A673 (cell line): Measurements from ENCODE around the gene CTNNA2. TPM values are rescaled to one million over a fixed set of nuclear protein-coding genes. Genes with fewer than 3 reads are reported as not detected.

Experiments
- BruUV-seq: library from RNA; stranded (reverse); fragments of 400-500 nt; replicated peaks from 2 replicates; lab custom pipeline; 2021; lab: Mats Ljungman, UMichigan
- CTCF ChIA-PET: fragments of 300-600 bp; sonication (Branson Sonifier 250); formaldehyde crosslinking; loops from one replicate; lab custom pipeline; 2022; ENCODE audit warnings: antibody characterized with exemption; lab: Charles Lee
- POLR2A ChIA-PET: fragments of 300-600 bp; sonication (Branson Sonifier 250); formaldehyde crosslinking; loops from one replicate; lab custom pipeline; 2022; ENCODE audit warnings: antibody characterized with exemption; ENCODE audit not compliant: low non-redundant PET; lab: Charles Lee
- DNase-seq: peaks from one replicate; pipeline ENCODE4 v3.0.0-alpha.2; 2015; ENCODE audit warnings: low spot score
- H3K27ac ChIP-seq: fragments of 200-600 bp; sonication (generic); 2 replicates; pipeline ENCODE4 v1.5.1; 2016; ENCODE audit warnings: mixed run types, low read depth, mild to moderate bottlenecking, mixed read lengths, antibody characterized with exemption, low read length; ENCODE audit not compliant: poor library complexity, severe bottlenecking
- H3K27me3 ChIP-seq: fragments of 200-600 bp; sonication (generic); replicated peaks from 2 replicates; pipeline ENCODE4 v1.6.1; 2017; ENCODE audit warnings: mixed run types, low read depth, mild to moderate bottlenecking, mixed read lengths, antibody characterized with exemption, low read length; ENCODE audit not compliant: insufficient read depth, poor library complexity
- H3K36me3 ChIP-seq: fragments of 200-600 bp; sonication (generic); 2 replicates; pipeline ENCODE4 v1.6.1; 2016; ENCODE audit warnings: mixed run types, mild to moderate bottlenecking, mixed read lengths, antibody characterized with exemption, low read length; ENCODE audit not compliant: insufficient read depth, poor library complexity, severe bottlenecking
- H3K4me1 ChIP-seq: fragments of 200-600 bp; sonication (generic); 2 replicates; pipeline ENCODE4 v1.6.1; 2017; ENCODE audit warnings: mixed run types, mild to moderate bottlenecking, mixed read lengths, antibody characterized with exemption, low read length; ENCODE audit not compliant: insufficient read depth, poor library complexity, severe bottlenecking
- H3K4me3 ChIP-seq: fragments of 200-600 bp; sonication (generic); 2 replicates; pipeline ENCODE4 v1.5.1; 2016; ENCODE audit warnings: low read depth, mixed run types, mild to moderate bottlenecking, mixed read lengths, low read length; ENCODE audit not compliant: poor library complexity, severe bottlenecking
- H3K9me3 ChIP-seq: fragments of 200-600 bp; sonication (generic); 2 replicates; pipeline ENCODE4 v1.6.1; 2016; ENCODE audit warnings: mixed run types, low read depth, mild to moderate bottlenecking, mixed read lengths, antibody characterized with exemption, low read length; ENCODE audit not compliant: poor library complexity, severe bottlenecking
- CTCF ChIP-seq: fragments of 300-800, 200-600 bp; sonication (generic); conservative IDR thresholded peaks from 2 replicates; pipeline ENCODE4 v1.5.1; 2017; ENCODE audit warnings: low read depth, mild to moderate bottlenecking, antibody characterized with exemption, low read length, moderate library complexity, mixed read lengths
- EZH2 ChIP-seq: fragments of 200-600 bp; sonication (generic); IDR thresholded peaks from 2 replicates; pipeline ENCODE4 v1.6.1; 2017; ENCODE audit warnings: borderline replicate concordance, low read depth, mild to moderate bottlenecking, mixed read lengths, antibody characterized with exemption, low read length; ENCODE audit not compliant: poor library complexity, severe bottlenecking
- intact Hi-C: fragments of 100-400 bp; cut with micrococcal nuclease; formaldehyde crosslinking; loops from one replicate; pipeline ENCODE4 v1.10.0; 2022; ENCODE audit not compliant: unreplicated experiment
- total RNA-seq: library from RNA; stranded (reverse); gene quantifications from 2 replicates; pipeline ENCODE4 v1.2.3, GENCODE V29; 2021

CTNNA2 gene
- total RNA-seq, 1 experiment from 2014 or later: not detected

DNA sequence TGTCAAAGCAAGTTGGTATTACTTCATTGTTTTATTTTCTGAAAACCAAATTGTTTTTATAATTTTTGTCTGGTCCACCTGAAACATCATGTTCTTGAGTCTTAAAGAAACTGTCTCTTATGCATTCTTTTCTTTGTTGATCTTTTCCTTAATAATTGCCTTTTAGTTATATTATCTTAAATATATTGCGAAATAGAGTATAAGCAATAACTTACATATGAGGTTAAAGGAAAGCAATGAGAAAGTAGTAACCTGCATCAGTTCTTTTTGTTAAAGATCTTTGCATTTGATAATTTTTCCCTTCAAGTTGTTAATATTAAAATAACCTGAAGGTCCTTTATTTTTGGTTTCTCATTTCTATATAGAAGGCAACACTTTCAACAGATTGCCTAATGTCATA is 315.0 kb downstream of the CTNNA2 start:
- intact Hi-C loops: no loop called here
- ChIA-PET CTCF (no interaction called here), POLR2A (no interaction called here)
- H3K27ac ChIP-seq: no peak overlapping the region
- H3K27me3 ChIP-seq: peaks cover 16% of the 10 kb centered on the region
- H3K4me3 ChIP-seq: no peak overlapping the region
- BruUV-seq: no TSS peak
- H3K4me1 ChIP-seq: no peaks in the 10 kb centered on the region
- H3K9me3 ChIP-seq: no peaks in the 10 kb centered on the region
- no peak for DNase-seq
- TF ChIP-seq EZH2: no peak
- no peak for TF ChIP-seq CTCF
- H3K36me3 ChIP-seq: no peaks in the 10 kb centered on the region

- ChIA-PET POLR2A (no interaction called here), CTCF (no interaction called here)
- no peak overlapping the region for H3K27ac ChIP-seq
- H3K4me1 ChIP-seq: no peaks in the 10 kb centered on the region
- peaks cover 11% of the 10 kb centered on the region for H3K27me3 ChIP-seq
- BruUV-seq: no TSS peak
- H3K4me3 ChIP-seq: no peak overlapping the region
- no peak for DNase-seq
- no peaks in the 10 kb centered on the region for H3K36me3 ChIP-seq
- intact Hi-C loops: no loop called here
- H3K9me3 ChIP-seq: no peaks in the 10 kb centered on the region
- TF ChIP-seq EZH2: no peak
- TF ChIP-seq CTCF: no peak
These were observed 317.6 kb downstream of the CTNNA2 start for GRCh38 chr2:79830501-79830900.

GRCh38 chr2:79831961-79832360 is 319.1 kb downstream of the CTNNA2 start:
- ChIA-PET CTCF (no interaction called here), POLR2A (no interaction called here)
- Histone ChIP-seq H3K4me1 (no peaks in the 10 kb centered on the region), H3K27me3 (peaks cover 5% of the 10 kb centered on the region), H3K27ac (no peak overlapping the region), H3K4me3 (no peak overlapping the region), H3K36me3 (no peaks in the 10 kb centered on the region), H3K9me3 (no peaks in the 10 kb centered on the region)
- no peak for DNase-seq
- intact Hi-C loops: no loop called here
- BruUV-seq: no TSS peak
- TF ChIP-seq EZH2: no peak
- TF ChIP-seq CTCF: no peak
